NCI-H146 treated with DMSO at 0.1 percent for 48 hours (cell line): ENCODE measurements around the gene KIAA1671.

Source experiments
- DNase-seq: peaks from one replicate; lab custom pipeline; 2025; ENCODE audit not compliant: unreplicated experiment; lab: John Stamatoyannopoulos, UW

KIAA1671 gene

DNA sequence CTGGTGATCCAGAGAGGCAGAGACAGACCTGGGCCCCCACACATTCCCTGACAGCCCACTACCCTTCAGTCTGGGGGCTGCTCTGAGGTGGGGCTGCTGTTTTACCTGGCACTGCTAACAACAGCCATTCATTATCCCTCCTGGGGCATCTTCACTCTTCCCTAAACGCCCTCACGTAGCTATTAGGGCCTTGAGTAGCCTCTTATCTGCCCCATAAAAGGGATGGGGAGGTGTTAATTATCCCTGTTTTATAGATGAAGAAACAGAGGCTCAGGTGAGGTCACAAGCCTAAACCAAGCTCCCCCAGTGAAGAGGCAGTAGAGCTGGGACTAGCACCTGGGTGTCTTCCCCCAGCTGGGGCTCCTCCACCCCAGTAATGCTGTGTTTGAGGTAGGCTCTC is 79.5 kb downstream of the KIAA1671 start:
- DNase-seq: no peak

DNA sequence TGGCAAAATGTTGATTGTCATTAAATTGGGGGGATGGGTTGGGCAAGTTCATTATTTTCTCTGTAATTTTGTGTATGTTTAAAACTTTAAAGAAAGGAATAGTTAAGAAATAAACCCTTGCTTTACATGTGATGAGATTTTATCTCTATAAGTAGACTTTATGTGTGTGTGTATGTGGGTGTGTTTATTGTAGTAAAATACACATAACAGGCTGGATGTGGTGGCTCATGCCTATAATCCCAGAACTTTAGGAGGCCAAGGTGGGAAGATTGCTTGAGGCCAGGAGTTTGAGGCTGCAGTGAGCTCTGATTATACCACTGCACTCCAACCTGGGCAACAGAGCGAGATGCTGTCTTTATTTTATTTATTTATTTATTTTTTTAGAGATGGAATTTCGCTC is 83.2 kb downstream of the KIAA1671 start:
- no peak for DNase-seq

DNA sequence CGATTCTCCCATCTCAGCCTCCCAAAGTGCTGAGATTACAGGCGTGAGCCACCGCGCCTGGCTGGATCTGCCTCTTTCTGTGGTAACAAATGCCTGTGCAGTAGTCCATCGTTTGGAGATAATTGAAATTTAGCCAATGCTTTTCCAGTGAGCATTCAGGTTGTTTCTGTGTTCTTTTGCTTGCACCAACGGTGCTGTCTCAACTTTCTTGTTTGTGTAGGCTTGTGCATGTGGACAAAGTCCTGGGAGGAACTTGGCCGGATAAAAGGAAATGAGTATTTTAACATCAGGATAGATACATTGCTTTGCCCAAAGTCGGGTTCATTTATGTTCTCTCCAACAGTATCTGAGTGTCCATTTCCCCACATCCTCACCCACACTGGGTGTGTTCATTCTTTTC is 85.7 kb downstream of the KIAA1671 start:
- DNase-seq: no peak

DNA sequence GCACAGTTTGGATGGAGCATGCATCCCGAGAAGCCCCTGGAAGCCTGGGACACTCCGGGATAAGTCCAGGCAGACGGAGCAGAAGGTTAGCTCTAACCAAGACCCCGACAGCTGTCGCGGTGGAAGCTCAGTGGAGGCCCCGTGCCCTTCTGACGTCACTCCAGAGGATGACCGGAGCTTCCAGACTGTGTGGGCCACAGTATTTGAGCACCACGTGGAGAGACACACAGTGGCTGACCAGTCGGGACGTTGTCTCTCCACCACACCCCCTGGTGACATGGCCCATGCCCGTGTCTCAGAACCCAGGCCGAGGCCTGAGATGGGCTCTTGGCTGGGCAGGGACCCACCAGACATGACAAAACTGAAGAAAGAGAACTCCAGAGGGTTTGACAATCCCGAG is 86.3 kb downstream of the KIAA1671 start:
- DNase-seq: no peak

DNA sequence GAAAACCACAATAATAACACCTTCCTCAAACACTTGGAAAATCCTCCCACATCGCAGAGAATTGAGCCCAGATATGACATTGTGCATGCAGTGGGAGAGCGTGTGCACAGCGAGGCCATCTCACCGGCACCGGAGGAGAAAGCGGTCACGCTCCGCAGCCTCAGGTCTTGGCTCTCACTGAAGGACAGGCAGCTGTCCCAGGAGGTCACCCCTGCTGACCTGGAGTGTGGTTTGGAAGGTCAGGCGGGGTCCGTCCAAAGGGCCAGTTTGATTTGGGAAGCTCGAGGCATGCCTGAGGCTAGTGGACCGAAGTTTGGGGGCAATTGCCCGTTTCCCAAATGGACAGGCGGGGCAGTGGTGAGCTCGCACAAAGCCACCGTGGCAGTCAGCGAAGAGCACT is 86.7 kb downstream of the KIAA1671 start:
- DNase-seq: no peak

DNA sequence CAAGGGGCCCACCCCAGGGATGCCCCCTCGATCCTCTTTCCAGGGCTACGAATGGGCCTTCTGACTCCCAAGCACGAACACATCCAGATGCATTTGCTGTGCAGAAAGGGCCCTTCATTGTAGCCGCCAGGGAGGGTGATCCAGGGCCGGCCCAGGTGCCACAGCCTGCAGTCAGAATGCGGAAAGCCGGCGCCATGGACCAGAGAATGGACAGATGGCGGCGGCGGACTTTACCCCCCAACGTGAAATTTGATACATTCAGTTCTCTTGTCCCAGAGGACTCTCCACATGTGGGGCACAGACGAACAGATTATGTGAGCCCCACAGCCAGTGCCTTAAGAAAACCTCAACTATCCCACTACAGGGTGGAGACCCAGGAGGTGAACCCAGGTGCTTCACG is 87.2 kb downstream of the KIAA1671 start:
- DNase-seq: no peak

DNA sequence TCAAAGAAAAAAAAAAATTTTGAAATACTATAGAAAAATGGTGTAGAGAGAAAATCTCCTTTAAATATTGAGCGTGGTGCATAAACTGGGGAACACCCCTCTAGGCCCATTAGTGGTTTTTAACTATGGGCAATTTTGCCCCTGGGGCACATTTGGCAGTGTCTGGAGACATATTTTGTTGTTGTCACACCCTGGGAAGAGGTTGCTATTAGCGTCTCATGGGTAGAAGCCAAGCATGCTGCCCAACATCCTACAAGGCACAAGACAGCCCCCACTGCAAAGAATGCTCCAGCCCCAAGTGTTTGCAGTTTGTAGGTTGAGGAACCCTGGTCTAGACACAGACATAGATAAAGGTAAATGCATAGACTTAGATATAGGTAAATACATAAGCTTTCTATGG is 92.6 kb downstream of the KIAA1671 start:
- DNase-seq: no peak

DNA sequence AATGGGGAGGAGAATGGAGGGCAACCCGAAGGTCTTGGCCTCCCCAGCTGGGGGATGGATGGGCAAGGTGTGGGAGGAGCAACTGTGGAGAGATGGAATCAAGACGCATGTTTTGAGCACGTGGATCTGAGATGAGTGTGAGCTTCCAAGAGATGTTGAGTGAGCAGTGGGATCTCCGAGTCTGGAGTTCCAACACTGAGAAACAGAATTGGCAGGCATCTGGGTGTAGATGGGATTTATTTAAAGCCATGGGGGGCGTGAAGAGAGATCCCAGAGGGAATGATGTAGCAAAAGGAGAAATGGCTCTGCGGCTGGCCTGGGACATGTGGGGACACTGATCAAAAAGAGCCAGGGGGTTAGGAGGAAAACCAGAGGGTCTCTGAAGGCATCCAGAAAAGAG is 95.6 kb downstream of the KIAA1671 start:
- DNase-seq: no peak

DNA sequence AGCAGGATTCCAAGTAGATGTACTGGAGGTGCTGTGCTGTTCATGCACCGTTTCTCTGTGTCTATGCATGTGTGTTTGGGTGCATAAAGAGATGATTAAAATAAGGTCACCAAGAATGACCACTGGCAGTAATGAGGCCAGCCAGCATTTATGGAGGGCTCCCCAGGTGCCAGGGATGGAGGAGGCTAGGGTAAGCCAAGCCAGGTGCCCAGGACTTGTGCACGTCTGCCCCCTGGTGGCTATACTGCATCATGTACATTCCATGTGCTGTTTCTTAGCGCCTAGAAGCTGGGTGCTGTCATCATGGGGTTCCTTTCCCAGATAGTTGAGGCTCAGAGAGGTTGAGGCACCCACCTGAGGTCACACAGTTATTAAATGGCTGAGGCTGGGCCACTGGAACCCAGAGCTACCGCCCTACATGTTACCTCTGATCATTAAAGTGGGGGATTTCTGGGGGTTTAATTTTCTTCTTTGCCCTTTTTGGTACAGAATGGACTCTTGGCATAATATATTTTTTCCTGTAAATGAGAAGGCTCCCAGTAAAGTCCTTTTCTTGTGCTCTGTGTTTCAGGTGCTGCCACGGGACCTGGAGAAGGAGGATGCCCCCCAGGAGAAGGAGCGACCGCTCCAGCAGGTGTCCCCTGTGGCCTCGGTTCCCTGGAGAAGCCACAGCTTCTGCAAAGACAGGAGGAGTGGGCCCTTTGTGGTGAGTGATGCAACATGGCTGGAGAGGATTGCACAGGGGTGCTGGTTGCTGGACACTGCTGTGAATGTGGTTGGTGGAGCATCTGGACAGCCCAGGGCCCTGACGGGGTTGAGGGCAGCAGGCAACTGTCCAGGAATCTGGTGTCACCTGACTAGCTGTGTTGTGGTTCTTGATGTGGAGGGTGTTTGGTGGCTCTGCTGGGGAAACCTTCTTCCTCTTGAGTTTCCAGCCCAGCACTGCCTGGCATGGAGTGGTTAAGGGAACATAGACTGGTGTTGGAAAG is 96.4 kb downstream of the KIAA1671 start:
- DNase-seq: peak; percentile 13

DNA sequence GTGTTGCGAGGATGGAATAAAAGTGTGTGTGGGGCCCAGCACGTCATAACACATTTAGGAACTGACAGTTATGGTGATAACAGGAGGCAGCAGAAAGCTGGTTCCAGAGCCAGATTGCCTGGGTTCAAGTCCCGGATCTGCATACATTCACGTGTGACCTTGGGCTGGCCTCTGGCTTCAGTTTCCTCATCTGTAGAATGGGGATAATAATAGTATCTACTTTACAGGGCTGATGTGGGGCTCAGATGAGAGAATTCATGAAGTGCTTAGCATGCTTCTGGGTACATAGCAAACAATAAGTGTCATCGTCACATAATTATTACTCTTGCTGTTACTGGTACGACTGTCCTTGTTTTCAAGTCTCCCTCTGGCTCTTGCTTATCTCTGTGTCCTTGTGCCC is 97.3 kb downstream of the KIAA1671 start:
- no peak for DNase-seq

DNA sequence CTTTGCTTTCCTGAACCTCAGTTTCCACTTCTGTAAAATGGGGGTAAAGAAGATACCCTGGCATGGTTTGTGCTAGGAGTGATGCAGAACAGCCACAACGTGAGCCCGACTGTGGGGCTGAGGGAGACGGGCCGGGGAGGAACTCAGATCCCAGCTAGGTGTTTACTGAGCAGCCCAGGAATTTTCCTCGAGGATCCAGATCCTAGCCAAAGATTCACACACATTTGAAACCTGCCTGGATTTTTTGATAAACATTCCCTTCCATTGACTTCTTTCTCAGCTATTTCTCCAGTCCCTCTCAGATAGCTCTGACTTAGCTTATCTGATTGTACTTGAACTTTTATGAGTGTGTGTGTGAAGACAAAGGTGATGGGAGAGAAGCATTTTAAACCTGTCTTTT is 98.0 kb downstream of the KIAA1671 start:
- DNase-seq: no peak

DNA sequence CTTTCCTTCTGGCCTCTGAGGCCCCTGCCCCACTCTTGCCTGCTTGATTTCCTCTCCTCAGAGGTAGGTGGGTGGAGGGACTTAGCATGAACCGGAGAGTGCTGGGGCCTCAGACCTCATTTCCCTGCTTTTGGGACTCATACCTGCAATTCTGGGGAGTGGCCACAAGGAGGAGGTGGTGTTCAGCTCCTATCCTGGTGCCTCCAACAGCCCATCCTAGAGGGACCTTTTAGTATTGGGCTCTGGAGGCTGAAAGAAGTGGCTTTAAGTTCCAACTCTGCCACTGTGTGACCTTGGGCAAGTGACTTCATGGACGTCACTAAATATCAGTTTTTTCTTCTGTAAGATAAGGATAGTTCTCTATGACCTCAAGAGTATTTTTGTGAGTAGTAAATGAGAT is 98.6 kb downstream of the KIAA1671 start:
- no peak for DNase-seq

DNA sequence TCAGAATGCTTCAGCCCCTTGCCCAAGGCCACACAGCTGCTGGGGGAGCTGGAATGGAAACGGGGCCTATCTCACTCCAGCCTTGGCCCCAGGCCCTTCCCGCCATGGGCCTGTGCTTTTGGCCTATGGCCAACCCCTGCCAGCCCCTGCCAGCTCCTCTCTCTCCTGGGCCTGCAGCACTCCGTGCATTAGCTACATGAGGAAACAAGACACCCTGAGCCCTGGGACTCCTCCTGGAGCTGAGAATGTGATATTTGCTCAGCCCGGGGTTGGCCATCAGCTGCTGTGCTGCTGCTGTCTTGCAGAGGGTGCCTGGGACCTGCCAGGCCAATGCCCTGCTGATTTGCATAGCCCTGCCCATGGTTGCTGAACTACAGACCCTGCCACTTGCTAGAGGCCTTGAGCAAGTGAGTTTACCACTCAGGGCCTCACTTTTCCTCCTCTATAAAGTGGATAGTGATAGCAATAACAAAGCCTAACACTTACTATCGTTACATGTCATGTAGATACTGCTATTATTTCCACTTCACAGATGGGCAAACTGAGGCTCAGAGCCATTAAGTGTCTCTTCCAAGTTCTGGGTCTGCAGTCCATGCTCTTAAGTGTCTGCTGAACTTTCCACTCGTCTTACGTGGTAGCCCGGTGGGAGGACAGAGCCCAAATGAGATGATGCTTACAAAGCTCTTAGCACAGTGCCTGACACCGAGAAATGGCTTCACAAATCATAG is 99.6 kb downstream of the KIAA1671 start:
- DNase-seq: no peak

DNA sequence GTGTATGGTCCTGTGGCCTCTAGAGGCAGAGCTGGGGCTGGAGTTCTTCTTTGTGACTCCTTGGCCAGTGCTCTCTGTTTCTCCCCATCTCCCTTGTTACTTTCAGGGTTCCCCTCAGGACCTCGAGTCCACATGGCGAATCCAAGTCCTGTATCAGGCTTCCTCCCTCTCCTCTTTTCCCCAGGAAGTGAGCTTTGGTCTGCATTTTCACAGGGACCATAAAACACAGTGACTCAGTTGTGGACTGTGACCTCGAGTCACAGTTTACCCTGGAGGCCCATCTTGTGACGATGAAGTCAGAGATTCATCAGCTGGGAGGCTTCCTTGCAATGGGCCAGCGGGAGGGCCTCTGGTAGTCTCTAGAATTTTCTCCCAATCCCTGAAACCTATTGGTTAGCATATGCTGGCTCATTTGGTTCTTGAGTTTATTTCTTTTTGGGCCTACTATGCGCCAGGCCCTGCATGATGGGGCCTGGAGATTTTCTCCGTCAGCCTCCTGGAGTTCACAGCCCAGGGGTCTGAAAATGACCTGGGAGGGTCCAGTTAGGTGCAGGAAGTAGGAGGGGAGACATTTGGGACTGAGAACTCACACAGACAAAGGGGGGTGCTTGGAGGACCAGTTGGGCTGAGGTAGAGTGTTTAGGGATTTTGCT is 100.8 kb downstream of the KIAA1671 start:
- no peak for DNase-seq

DNA sequence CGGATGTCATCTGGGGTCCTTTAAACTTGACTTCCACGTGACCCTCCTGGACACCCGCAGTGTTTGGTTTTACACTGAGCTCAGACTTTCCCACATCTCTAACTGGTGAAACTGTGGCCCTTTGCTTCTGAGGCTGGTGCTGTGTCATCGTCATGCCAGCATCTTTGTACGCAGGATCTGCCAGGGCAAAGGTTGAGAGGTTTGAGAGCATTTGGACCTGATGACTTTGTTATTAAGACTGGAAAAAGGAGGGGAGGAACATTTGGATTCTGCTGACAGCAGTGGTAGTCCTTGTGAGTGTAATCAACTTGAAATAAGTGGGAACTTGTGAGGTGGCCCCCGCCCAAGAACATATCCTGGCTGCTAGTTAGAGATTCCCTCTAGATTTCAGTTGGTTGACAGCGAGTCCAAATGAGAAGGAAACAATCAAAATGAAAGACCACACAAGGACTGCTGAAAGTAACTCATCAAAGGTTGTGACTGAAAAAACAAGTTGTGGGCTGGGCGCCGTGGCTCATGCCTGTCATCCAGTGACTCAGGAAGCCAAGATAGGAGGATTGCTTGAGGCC is 102.5 kb downstream of the KIAA1671 start:
- DNase-seq: no peak

DNA sequence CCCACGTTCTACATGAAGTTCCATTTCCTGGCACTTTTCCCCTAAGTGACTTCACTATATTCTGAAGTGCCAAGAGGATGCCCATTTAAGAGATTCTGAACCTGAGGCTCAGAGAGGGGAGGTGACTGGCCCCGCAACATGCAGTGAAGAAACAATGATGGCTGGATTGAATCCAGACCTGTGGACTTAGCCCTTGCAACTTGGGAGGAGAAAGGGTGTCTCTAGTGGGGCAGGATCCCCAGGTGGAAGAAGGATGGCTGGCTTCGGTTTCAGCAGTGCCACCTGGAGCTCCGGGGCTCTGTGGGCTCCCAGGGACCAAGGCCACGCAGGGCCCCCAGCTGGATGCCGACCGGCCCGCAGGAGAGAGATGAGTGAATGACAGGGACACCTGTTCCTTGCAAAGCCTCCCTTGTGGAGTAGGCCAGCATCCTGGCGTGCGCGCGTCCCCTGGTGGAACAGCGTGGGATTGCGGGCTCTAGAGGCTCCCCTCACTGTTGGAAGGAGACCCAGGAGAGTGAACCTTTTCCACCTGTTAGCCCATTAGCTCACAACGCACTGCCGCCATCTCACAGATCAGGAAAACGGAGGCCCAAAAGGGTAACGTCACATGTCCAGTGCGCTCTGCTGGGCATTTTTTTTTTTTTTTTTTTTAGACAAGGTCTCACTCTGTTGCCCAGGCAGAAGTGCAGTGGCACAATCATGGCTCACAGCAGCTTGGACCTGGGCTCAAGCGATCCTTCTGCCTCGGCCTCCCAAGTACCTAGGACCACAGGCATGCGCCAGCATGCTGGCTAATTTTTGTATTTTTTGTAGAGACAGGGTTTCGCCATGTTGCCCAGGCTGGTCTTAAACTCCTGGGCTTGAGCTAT is 104.7 kb downstream of the KIAA1671 start:
- peak; percentile 50 for DNase-seq

DNA sequence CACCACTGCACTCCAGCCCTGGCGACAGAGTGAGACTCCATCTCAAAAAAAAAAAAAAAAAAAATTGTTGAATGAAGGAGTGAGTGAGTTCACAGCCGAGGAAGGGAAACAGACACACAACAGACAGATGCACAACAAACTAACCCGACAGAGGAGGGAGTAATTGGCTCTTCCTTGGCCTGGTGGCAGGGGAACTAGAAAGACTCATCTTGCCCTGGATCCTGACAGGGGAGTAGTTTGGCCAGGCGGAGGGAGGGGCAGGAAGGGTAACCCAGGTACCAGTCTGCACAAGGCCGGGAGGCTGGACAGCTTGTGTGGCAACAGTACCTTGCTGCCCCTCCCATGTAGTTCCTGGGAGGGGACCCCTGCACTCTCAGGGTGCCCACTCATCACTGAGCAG is 106.9 kb downstream of the KIAA1671 start:
- DNase-seq: no peak

DNA sequence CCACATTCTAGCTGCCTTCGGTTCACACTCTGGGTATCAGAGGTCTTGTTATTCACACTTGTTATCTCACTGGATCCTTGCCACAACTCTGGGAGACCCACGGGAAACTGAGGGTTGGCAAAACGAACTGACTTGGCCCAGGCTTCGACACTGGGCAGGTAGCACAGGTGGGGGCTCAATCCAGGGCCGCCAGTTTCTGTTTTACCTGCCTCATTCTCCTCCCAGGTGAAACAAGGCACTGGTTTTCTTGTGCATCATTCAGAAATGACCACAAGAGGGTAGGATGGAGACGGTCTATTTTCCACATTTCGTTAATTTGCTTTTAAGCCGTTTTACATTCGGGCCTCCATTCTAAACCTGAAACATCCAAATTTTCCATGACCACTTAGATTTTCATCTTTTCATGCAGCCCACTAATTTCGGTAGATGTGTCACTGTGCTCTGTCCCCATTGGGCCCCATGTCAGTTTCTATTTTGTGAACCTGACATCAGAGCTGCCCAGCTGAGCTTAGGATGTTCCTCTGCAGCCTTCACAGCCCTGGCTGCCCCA is 108.1 kb downstream of the KIAA1671 start:
- DNase-seq: no peak

DNA sequence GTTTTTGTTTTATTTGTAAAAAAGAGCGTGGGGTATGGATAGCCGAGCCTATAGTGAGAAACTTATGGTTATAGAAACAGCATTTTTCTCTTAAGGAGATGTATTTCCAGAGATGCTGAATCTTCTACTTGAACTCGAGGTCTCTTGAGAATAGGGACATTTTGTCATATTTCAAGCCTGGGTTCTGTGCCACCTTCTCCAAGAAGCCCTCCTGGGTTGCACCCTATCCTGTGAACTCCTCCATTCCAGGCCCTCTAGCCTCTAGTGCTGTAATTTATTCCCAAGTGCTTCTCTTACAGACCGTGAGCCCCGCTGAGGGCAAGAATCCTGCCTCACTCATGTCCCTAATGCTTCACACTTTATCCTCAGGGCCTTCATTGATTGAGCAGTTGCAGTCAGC is 108.6 kb downstream of the KIAA1671 start:
- DNase-seq: no peak
